Nephron progenitor cell (in vitro differentiated cells): Measurements from ENCODE around the gene FHDC1.
"Not testable (repeated sequence)": the region's sequence is repeated elsewhere in the genome, so short reads cannot be mapped to it uniquely, and the experiment has no call there.

Experiments used
- DNase-seq: peaks from one replicate; pipeline ENCODE4 v3.0.0; 2021
- H3K27ac Mint-ChIP-seq: 2 replicates; pipeline ENCODE4 v1.8.0; 2021; ENCODE audit warnings: mild to moderate bottlenecking, moderate library complexity, mixed read lengths
- H3K27me3 Mint-ChIP-seq: 2 replicates; pipeline ENCODE4 v1.8.0; 2021; ENCODE audit warnings: mild to moderate bottlenecking, low read depth, mixed read lengths; ENCODE audit not compliant: poor library complexity
- H3K36me3 Mint-ChIP-seq: 2 replicates; pipeline ENCODE4 v1.8.0; 2021; ENCODE audit warnings: low read depth, mixed read lengths
- H3K4me1 Mint-ChIP-seq: 2 replicates; pipeline ENCODE4 v1.8.0; 2021; ENCODE audit warnings: mixed read lengths
- H3K4me3 Mint-ChIP-seq: 2 replicates; pipeline ENCODE4 v1.8.0; 2021; ENCODE audit warnings: mild to moderate bottlenecking, moderate library complexity, mixed read lengths
- H3K9me3 Mint-ChIP-seq: 2 replicates; pipeline ENCODE4 v1.8.0; 2021; ENCODE audit warnings: mild to moderate bottlenecking, moderate library complexity, mixed read lengths
- CTCF ChIP-seq: fragments of 200-600 bp; sonication (generic); IDR thresholded peaks from 2 replicates; pipeline ENCODE4 v1.5.0; 2021; ENCODE audit warnings: antibody characterized with exemption

Gene FHDC1

GRCh38 chr4:152935631-152936445 lies at the start of gene FHDC1:
TSS of gene FHDC1 (plus strand) at chr4:152936323. CDS start at chr4:152943058, 6,735 bp downstream.
- peaks cover 36% of the 10 kb centered on the region for H3K4me1 Mint-ChIP-seq
- H3K27ac Mint-ChIP-seq: no peak within 1 kb of the TSS
- H3K4me3 Mint-ChIP-seq: peak within 1 kb of the TSS; percentile 85
- TF ChIP-seq CTCF: no peak
- no peaks in the 10 kb centered on the region for H3K9me3 Mint-ChIP-seq
- DNase-seq: peak; percentile 79
- peaks cover 51% of the 10 kb centered on the region for H3K27me3 Mint-ChIP-seq
- no peaks in the 10 kb centered on the region for H3K36me3 Mint-ChIP-seq

- no peak for TF ChIP-seq CTCF
- H3K9me3 Mint-ChIP-seq: no peaks in the 10 kb centered on the region
- no peak for DNase-seq
- no peak overlapping the region for H3K4me3 Mint-ChIP-seq
- H3K27me3 Mint-ChIP-seq: no peaks in the 10 kb centered on the region
- no peak overlapping the region for H3K27ac Mint-ChIP-seq
- peaks cover 60% of the 10 kb centered on the region for H3K36me3 Mint-ChIP-seq
- peaks cover 12% of the 10 kb centered on the region for H3K4me1 Mint-ChIP-seq
These were observed 48.1 kb upstream of the FHDC1 start for GRCh38 chr4:152887981-152888380.

GRCh38 chr4:152892974-152893373 lies 43.1 kb upstream of the FHDC1 start:
- H3K9me3 Mint-ChIP-seq: no peaks in the 10 kb centered on the region
- peak overlapping the region; percentile 77 for H3K27ac Mint-ChIP-seq
- TF ChIP-seq CTCF: no peak
- H3K4me3 Mint-ChIP-seq: no peak overlapping the region
- H3K4me1 Mint-ChIP-seq: peaks cover 17% of the 10 kb centered on the region
- DNase-seq: no peak
- no peaks in the 10 kb centered on the region for H3K27me3 Mint-ChIP-seq
- peaks cover 66% of the 10 kb centered on the region for H3K36me3 Mint-ChIP-seq

- H3K4me3 Mint-ChIP-seq: no peak overlapping the region
- peaks cover 68% of the 10 kb centered on the region for H3K36me3 Mint-ChIP-seq
- H3K9me3 Mint-ChIP-seq: no peaks in the 10 kb centered on the region
- peaks cover 17% of the 10 kb centered on the region for H3K4me1 Mint-ChIP-seq
- no peak overlapping the region for H3K27ac Mint-ChIP-seq
- TF ChIP-seq CTCF: no peak
- no peak for DNase-seq
- no peaks in the 10 kb centered on the region for H3K27me3 Mint-ChIP-seq
These were observed 41.5 kb upstream of the FHDC1 start for GRCh38 chr4:152894673-152895072.

- Mint-ChIP-seq H3K36me3 (peaks cover 48% of the 10 kb centered on the region), H3K27me3 (no peaks in the 10 kb centered on the region), H3K4me1 (peaks cover 9% of the 10 kb centered on the region), H3K27ac (no peak overlapping the region), H3K9me3 (no peaks in the 10 kb centered on the region), H3K4me3 (no peak overlapping the region)
- DNase-seq: no peak
- TF ChIP-seq CTCF: no peak
These were observed 39.3 kb upstream of the FHDC1 start for GRCh38 chr4:152896811-152897210.

- peaks cover 36% of the 10 kb centered on the region for H3K36me3 Mint-ChIP-seq
- not testable (repeated sequence) for H3K9me3 Mint-ChIP-seq, H3K27ac Mint-ChIP-seq, H3K27me3 Mint-ChIP-seq, DNase-seq, H3K4me1 Mint-ChIP-seq, H3K4me3 Mint-ChIP-seq
These were observed 38.0 kb upstream of the FHDC1 start for GRCh38 chr4:152898133-152898532.
